Suprapubic skin (tissue), 4 donors: ENCODE measurements around the gene COL15A1. TPM values are rescaled to one million over a fixed set of nuclear protein-coding genes. Genes with fewer than 3 reads are reported as not detected.

Experiments used
- DNase-seq, 2 donors: peaks; one replicate each; pipeline ENCODE4 v3.0.0-alpha.2; 2019; ENCODE audit warnings: low spot score in 2 of 2
- H3K27ac ChIP-seq: fragments of 200-600 bp; sonication (generic); one replicate; pipeline ENCODE4 v1.5.1; 2019
- H3K27me3 ChIP-seq: fragments of 200-600 bp; sonication (generic); one replicate; pipeline ENCODE4 v1.5.1; 2019
- H3K36me3 ChIP-seq: fragments of 200-600 bp; sonication (generic); one replicate; pipeline ENCODE4 v1.5.1; 2019
- H3K4me1 ChIP-seq: fragments of 200-600 bp; sonication (generic); one replicate; pipeline ENCODE4 v1.5.1; 2019
- H3K4me3 ChIP-seq: fragments of 200-600 bp; sonication (generic); one replicate; pipeline ENCODE4 v1.5.1; 2019; ENCODE audit warnings: mild to moderate bottlenecking
- H3K9me3 ChIP-seq: fragments of 200-600 bp; sonication (generic); one replicate; pipeline ENCODE4 v1.5.1; 2019
- EP300 ChIP-seq: sonication (generic); formaldehyde crosslinking; IDR thresholded peaks from one replicate; pipeline ENCODE4 v1.6.1; 2017; ENCODE audit warnings: antibody characterized with exemption
- POLR2A ChIP-seq, 2 donors: fragments of 450-650 bp; IDR thresholded peaks; one replicate each; pipeline ENCODE4 v1.6.1; 2017; ENCODE audit warnings: antibody characterized with exemption in 2 of 2, mild to moderate bottlenecking in 2 of 2, moderate library complexity in 2 of 2
- POLR2AphosphoS5 ChIP-seq, 3 donors: sonication (generic); formaldehyde crosslinking; IDR thresholded peaks; one replicate each; pipeline ENCODE4 v1.6.1; 2017; ENCODE audit warnings: antibody characterized with exemption in 3 of 3
- WGBS: methylation state at CpG from one replicate; pipeline ENCODE4 v1.1.5; 2018; 5-methylcytosine and 5-hydroxymethylcytosine counted together
- total RNA-seq, 4 donors: library from RNA; depleted of rRNA; stranded (reverse); fragments of >200 nt; gene quantifications; one replicate each; pipeline ENCODE4 v1.1.0, GENCODE V29; 2016
- TF ChIP-seq, protein P1 (sequence below), 2 donors: fragments of 200-600 bp in 1 of 2; fragments of 450-650 bp in 1 of 2; sonication (generic) in 1 of 2; IDR thresholded peaks; one replicate each; pipeline ENCODE4 v1.5.1; 2016 to 2019; ENCODE audit warnings: antibody characterized with exemption in 2 of 2, mild to moderate bottlenecking in 1 of 2, moderate library complexity in 1 of 2

Gene COL15A1
- total RNA-seq, 4 donors from 2014 or later, result 8.0 to 15.0 (median 9.3) TPM

- H3K27me3 ChIP-seq, result no peaks in the 10 kb centered on the region
- H3K4me3 ChIP-seq, result no peak overlapping the region
- no peaks in the 10 kb centered on the region for H3K4me1 ChIP-seq
- peak overlapping the region; percentile 10 for H3K27ac ChIP-seq
- no peak for DNase-seq
- no peaks in the 10 kb centered on the region for H3K36me3 ChIP-seq
- WGBS, result 62% methylated on average over 4 of the region's 4 CpGs
- TF ChIP-seq POLR2AphosphoS5 (IDR thresholded peaks at IDR 0.05) (no peak), POLR2A (IDR thresholded peaks at IDR 0.05) (no peak), EP300 (no peak)
- TF ChIP-seq, protein P1, sequence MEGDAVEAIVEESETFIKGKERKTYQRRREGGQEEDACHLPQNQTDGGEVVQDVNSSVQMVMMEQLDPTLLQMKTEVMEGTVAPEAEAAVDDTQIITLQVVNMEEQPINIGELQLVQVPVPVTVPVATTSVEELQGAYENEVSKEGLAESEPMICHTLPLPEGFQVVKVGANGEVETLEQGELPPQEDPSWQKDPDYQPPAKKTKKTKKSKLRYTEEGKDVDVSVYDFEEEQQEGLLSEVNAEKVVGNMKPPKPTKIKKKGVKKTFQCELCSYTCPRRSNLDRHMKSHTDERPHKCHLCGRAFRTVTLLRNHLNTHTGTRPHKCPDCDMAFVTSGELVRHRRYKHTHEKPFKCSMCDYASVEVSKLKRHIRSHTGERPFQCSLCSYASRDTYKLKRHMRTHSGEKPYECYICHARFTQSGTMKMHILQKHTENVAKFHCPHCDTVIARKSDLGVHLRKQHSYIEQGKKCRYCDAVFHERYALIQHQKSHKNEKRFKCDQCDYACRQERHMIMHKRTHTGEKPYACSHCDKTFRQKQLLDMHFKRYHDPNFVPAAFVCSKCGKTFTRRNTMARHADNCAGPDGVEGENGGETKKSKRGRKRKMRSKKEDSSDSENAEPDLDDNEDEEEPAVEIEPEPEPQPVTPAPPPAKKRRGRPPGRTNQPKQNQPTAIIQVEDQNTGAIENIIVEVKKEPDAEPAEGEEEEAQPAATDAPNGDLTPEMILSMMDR (IDR thresholded peaks at IDR 0.05), result no peak
- no peaks in the 10 kb centered on the region for H3K9me3 ChIP-seq
Observed at GRCh38 chr9:99019510-99020331, 76.0 kb downstream of the COL15A1 start.

GRCh38 chr9:99020786-99021436 is 77.2 kb downstream of the COL15A1 start:
- no peaks in the 10 kb centered on the region for H3K9me3 ChIP-seq
- 94% methylated on average over 5 of the region's 8 CpGs for WGBS
- H3K4me1 ChIP-seq, result no peaks in the 10 kb centered on the region
- TF ChIP-seq POLR2AphosphoS5 (IDR thresholded peaks at IDR 0.05) (no peak), EP300 (no peak), POLR2A (IDR thresholded peaks at IDR 0.05) (no peak)
- TF ChIP-seq, protein P1 (IDR thresholded peaks at IDR 0.05), result no peak
- no peak overlapping the region for H3K4me3 ChIP-seq
- no peaks in the 10 kb centered on the region for H3K27me3 ChIP-seq
- no peak for DNase-seq
- peaks cover 4% of the 10 kb centered on the region for H3K36me3 ChIP-seq
- H3K27ac ChIP-seq, result no peak overlapping the region

DNA sequence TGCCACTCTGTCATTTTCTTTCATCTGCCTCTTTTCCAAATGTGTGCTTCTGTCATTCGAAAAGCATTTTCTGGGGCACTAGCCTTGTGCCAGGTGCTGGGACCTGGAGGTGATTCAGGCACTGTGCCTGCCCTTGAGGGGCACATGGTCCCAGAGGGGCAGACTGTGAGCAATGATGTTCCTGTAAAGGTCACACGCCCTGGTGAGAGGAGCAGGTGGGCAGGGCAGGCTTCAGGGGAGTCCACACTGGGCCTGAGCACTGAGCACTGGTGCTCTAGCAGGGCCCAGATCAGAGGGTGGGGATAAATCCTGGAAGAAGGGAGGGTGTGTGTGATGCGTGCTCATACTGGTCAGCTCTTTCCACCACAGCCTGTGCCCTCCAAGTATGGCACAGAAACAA is 77.8 kb downstream of the COL15A1 start:
- H3K9me3 ChIP-seq, result no peaks in the 10 kb centered on the region
- no peak overlapping the region for H3K4me3 ChIP-seq
- no peaks in the 10 kb centered on the region for H3K27me3 ChIP-seq
- H3K4me1 ChIP-seq, result no peaks in the 10 kb centered on the region
- TF ChIP-seq, protein P1 (IDR thresholded peaks at IDR 0.05), result no peak
- no peak for TF ChIP-seq POLR2A (IDR thresholded peaks at IDR 0.05)
- no peak for TF ChIP-seq EP300
- TF ChIP-seq POLR2AphosphoS5 (IDR thresholded peaks at IDR 0.05), result no peak
- H3K27ac ChIP-seq, result no peak overlapping the region
- no peak for DNase-seq
- WGBS, result 80% methylated on average over 3 of the region's 3 CpGs
- H3K36me3 ChIP-seq, result peaks cover 4% of the 10 kb centered on the region

- no peaks in the 10 kb centered on the region for H3K27me3 ChIP-seq
- 84% methylated on average over 8 of the region's 8 CpGs for WGBS
- TF ChIP-seq, protein P1 (IDR thresholded peaks at IDR 0.05), result no peak
- TF ChIP-seq EP300 (no peak), POLR2AphosphoS5 (IDR thresholded peaks at IDR 0.05) (no peak), POLR2A (IDR thresholded peaks at IDR 0.05) (no peak)
Observed at GRCh38 chr9:99023231-99023630, 79.5 kb downstream of the COL15A1 start.

DNA sequence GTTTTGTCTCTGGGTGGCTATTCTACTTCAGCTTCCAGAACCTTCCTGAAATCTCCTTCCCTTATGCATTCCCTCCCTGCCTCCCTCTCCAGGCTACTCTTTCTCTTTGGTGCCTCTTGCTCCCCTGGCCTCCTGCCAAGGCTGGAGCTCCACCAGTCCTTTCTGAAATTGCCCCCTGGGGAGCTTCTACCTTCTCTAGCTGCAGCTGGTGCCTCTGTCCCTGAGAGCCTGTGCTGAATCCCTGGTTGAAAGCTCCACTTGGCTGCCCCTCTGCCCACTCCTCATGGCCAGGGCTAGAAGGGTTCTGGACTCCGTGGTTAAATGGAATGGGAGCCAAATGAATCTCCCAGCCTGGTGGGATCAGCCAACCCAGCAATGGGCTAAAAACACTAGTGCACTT is 80.1 kb downstream of the COL15A1 start:
- H3K4me3 ChIP-seq, result no peak overlapping the region
- no peaks in the 10 kb centered on the region for H3K4me1 ChIP-seq
- no peak overlapping the region for H3K27ac ChIP-seq
- TF ChIP-seq POLR2AphosphoS5 (IDR thresholded peaks at IDR 0.05) (no peak), EP300 (no peak), POLR2A (IDR thresholded peaks at IDR 0.05) (no peak)
- TF ChIP-seq, protein P1 (IDR thresholded peaks at IDR 0.05), result no peak
- 62% methylated on average over 1 of the region's 1 CpG for WGBS
- no peaks in the 10 kb centered on the region for H3K9me3 ChIP-seq
- H3K27me3 ChIP-seq, result no peaks in the 10 kb centered on the region
- H3K36me3 ChIP-seq, result peaks cover 4% of the 10 kb centered on the region
- no peak for DNase-seq

More at GRCh38 chr9:99023231-99023630, 79.5 kb downstream of the COL15A1 start:
- H3K4me3 ChIP-seq, result no peak overlapping the region
- no peaks in the 10 kb centered on the region for H3K9me3 ChIP-seq
- H3K36me3 ChIP-seq, result peaks cover 4% of the 10 kb centered on the region
- H3K4me1 ChIP-seq, result no peaks in the 10 kb centered on the region
- no peak for DNase-seq
- no peak overlapping the region for H3K27ac ChIP-seq
